Measurements from ENCODE around the gene CCDC158. TPM values are rescaled to one million over a fixed set of nuclear protein-coding genes. Genes with fewer than 3 reads are reported as not detected.

Gene CCDC158
- total RNA-seq, 4 donors from 2014 or later: 0.16 to 0.55 TPM; not detected in 2

DNA sequence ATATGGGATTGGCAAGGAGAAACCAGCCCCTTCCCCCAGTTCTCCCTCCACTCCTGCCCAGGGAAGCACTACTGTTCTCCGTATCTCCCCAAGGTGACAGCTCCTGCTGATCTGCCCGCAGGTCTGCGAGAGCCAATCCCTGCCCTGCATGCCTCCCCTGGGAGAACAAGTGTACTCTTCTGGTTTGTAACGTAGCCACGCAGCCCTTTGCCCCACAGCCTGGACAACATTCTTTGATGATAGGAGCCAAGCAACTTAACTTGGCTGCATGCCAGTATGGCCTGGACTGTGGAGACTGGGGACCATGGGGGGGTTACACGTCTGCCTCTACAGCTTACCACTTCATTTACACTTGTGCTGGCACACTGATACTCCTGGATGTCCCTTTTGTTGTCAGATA lies 112.4 kb downstream of the CCDC158 start:
- no peak for TF ChIP-seq POLR2AphosphoS5 (IDR thresholded peaks at IDR 0.05)
- TF ChIP-seq POLR2A (IDR thresholded peaks at IDR 0.05): no peak
- TF ChIP-seq, protein P1, sequence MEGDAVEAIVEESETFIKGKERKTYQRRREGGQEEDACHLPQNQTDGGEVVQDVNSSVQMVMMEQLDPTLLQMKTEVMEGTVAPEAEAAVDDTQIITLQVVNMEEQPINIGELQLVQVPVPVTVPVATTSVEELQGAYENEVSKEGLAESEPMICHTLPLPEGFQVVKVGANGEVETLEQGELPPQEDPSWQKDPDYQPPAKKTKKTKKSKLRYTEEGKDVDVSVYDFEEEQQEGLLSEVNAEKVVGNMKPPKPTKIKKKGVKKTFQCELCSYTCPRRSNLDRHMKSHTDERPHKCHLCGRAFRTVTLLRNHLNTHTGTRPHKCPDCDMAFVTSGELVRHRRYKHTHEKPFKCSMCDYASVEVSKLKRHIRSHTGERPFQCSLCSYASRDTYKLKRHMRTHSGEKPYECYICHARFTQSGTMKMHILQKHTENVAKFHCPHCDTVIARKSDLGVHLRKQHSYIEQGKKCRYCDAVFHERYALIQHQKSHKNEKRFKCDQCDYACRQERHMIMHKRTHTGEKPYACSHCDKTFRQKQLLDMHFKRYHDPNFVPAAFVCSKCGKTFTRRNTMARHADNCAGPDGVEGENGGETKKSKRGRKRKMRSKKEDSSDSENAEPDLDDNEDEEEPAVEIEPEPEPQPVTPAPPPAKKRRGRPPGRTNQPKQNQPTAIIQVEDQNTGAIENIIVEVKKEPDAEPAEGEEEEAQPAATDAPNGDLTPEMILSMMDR (IDR thresholded peaks at IDR 0.05): no peak
- no peak for TF ChIP-seq EP300 (IDR thresholded peaks at IDR 0.05; ENCODE audit: low read depth)
- DNase-seq: no peak
- Histone ChIP-seq H3K4me3 (peak overlapping the region in 1 of 4 donors; percentile 85), H3K27me3 (no peaks in the 10 kb centered on the region), H3K9me3 (no peaks in the 10 kb centered on the region), H3K4me1 (peaks cover 10 to 53% (median 37%) of the 10 kb centered on the region in 4 donors), H3K27ac (peak overlapping the region in 2 of 4 donors; percentile 0 to 9), H3K36me3 (peaks cover 0 to 4% (median 0%) of the 10 kb centered on the region in 4 donors)
- in situ Hi-C loops (cut with MboI; ENCODE audit: low pct_ligation_motif_present in 1 of 4, low pct_unique_long_range_greater_than_20kb in 1 of 4, low sequenced_read_pairs in 3 of 4) (no loop called here), intact Hi-C loops (cut with DNase I; ENCODE audit: low total_unique reads) (loop anchor here (10.0 kb wide), 1 partner anchor 134 kb away; no protein-coding TSS in a partner anchor)
- WGBS, 2 donors (ENCODE audit: low coverage in 1 of 2): 73 to 88% methylated on average over 6 of the region's 6 CpGs

DNA sequence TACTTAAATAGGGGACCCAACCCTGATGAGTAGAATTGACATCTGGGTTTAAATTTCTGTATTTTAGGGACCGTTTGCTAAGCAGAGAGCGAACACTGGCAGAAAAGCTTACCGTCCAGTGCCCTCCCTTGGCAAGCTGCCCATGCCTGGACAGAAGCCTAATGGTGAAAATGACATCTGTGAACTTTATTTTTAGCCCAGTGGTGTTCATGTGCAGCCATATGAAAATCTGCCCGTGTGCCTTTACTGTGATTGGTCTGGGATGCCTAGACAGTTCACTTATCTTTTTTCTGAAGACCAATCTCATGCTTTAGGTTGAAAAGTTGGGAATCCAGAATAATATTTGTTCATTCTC lies 113.3 kb downstream of the CCDC158 start:
- TF ChIP-seq POLR2A (IDR thresholded peaks at IDR 0.05): no peak
- TF ChIP-seq POLR2AphosphoS5 (IDR thresholded peaks at IDR 0.05): no peak
- no peak for TF ChIP-seq EP300 (IDR thresholded peaks at IDR 0.05; ENCODE audit: low read depth)
- TF ChIP-seq, protein P1 (IDR thresholded peaks at IDR 0.05): no peak
- Histone ChIP-seq H3K27me3 (no peaks in the 10 kb centered on the region), H3K27ac (peak overlapping the region; percentile 89 to 96 (median 93)), H3K9me3 (no peaks in the 10 kb centered on the region), H3K4me3 (peak overlapping the region in 3 of 4 donors; percentile 66 to 89 (median 85)), H3K4me1 (peaks cover 10 to 57% (median 37%) of the 10 kb centered on the region in 4 donors), H3K36me3 (peaks cover 0 to 4% (median 0%) of the 10 kb centered on the region in 4 donors)
- 40 to 42% methylated on average over 1 to 4 of the region's 4 CpGs for WGBS, 2 donors (ENCODE audit: low coverage in 1 of 2)
- in situ Hi-C loops (cut with MboI; ENCODE audit: low pct_ligation_motif_present in 1 of 4, low pct_unique_long_range_greater_than_20kb in 1 of 4, low sequenced_read_pairs in 3 of 4): no loop called here
- intact Hi-C loops (cut with DNase I; ENCODE audit: low total_unique reads): loop anchor here (10.0 kb wide), 1 partner anchor 133 kb away; no protein-coding TSS in a partner anchor
- DNase-seq: peak; percentile 57

DNA sequence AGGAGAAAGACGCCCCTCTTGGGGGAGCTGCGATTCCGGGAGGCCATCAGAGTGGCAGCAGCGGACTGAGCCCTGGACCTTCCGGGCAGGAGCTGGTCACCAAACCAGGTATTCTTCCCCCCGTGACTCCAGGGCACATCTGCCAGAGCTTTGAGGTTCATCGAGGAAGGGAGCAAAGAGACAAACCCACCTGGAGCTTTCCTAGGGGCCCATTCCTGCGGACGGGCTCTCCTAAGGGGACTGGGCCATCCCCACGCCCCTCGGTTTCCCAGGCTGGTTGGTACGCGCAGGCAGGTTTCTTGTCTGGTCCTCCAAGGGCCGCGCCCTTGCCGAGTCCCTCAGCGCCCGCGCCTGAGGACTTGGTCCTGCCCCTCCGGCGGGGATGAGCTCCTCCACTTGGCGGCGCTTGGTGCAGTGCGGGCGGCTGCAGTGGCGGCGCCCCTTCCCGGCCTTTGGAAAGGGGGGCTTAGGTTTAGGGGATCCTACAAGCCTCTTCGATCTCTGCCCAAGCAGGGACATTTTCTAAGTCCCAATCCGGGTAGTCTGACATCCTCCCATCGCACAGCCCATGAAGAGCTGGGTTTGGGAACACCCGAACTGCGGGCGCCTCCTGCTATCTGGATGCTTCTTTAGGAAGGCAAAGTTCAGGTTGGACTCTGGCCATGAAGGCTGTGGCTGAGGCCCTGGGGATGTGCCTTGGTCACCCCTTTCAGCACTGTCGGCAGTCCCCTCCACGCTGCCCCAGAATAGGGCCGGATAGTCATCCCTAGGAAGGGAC lies 113.9 kb downstream of the CCDC158 start:
- peak overlapping the region; percentile 89 to 96 (median 93) for H3K27ac ChIP-seq
- H3K4me3 ChIP-seq: peak overlapping the region; percentile 66 to 89 (median 85)
- DNase-seq: peak; percentile 80
- in situ Hi-C loops (cut with MboI; ENCODE audit: low pct_ligation_motif_present in 1 of 4, low pct_unique_long_range_greater_than_20kb in 1 of 4, low sequenced_read_pairs in 3 of 4) (no loop called here), intact Hi-C loops (cut with DNase I; ENCODE audit: low total_unique reads) (loop anchor here (10.0 kb wide), 1 partner anchor 132 kb away; no protein-coding TSS in a partner anchor)
- no peaks in the 10 kb centered on the region for H3K9me3 ChIP-seq
- H3K36me3 ChIP-seq: peaks cover 0 to 4% (median 0%) of the 10 kb centered on the region in 4 donors
- TF ChIP-seq EP300 (IDR thresholded peaks at IDR 0.05; ENCODE audit: low read depth) (no peak), POLR2AphosphoS5 (IDR thresholded peaks at IDR 0.05) (peak in 1 of 3 donors; percentile 21)
- TF ChIP-seq, protein P1 (IDR thresholded peaks at IDR 0.05): peak; percentile 34 to 51 (median 41)
- no peaks in the 10 kb centered on the region for H3K27me3 ChIP-seq
- H3K4me1 ChIP-seq: peaks cover 10 to 58% (median 36%) of the 10 kb centered on the region in 4 donors
- WGBS, 2 donors (ENCODE audit: low coverage in 1 of 2): 12% methylated on average over 37 of the region's 37 CpGs; no CpG with 5 or more reads in 1 of the 2 donors
